Adrenal gland (tissue), 12 donors: ENCODE results near the gene AP1B1. TPM values are rescaled to one million over a fixed set of nuclear protein-coding genes. Genes with fewer than 3 reads are reported as not detected.
A peak's percentile ranks its signal among the peaks of the same experiment; 100 is the strongest.
"Not testable (repeated sequence)": the region's sequence is repeated elsewhere in the genome, so short reads cannot be mapped to it uniquely, and the experiment has no call there.

ENCODE experiments used
- DNase-seq, 7 donors: peaks; one replicate each; pipeline ENCODE4 v3.0.0-alpha.2; 2019 to 2020
- H3K27ac ChIP-seq, 5 donors: fragments of 200-600 bp; sonication (generic) in 4 of 5; 1 replicate in 3 of 5; 2 replicates in 2 of 5; pipeline versions ENCODE4 v1.5.1 to v1.8.0; 2016 to 2020; ENCODE audit warnings: mild to moderate bottlenecking in 1 of 5
- H3K27me3 ChIP-seq: fragments of 200-600 bp; 2 replicates; pipeline ENCODE4 v1.8.0; 2021
- H3K36me3 ChIP-seq, 2 donors: fragments of 200-600 bp; replicated peaks in 1 of 2; 1 replicate in 1 of 2; 2 replicates in 1 of 2; pipeline versions ENCODE4 v1.5.1 to v1.8.0; 2018 to 2022
- H3K4me1 ChIP-seq, 2 donors: fragments of 200-600 bp; replicated peaks in 1 of 2; 1 replicate in 1 of 2; 2 replicates in 1 of 2; pipeline versions ENCODE4 v1.5.1 to v1.8.0; 2018 to 2021
- H3K4me3 ChIP-seq, 4 donors: fragments of 200-600 bp; sonication (generic) in 3 of 4; one replicate each; pipeline ENCODE4 v1.5.1; 2016 to 2018
- H3K9me3 ChIP-seq, 3 donors: fragments of 200-600 bp; sonication (generic) in 1 of 3; replicated peaks in 1 of 3; 1 replicate in 2 of 3; 2 replicates in 1 of 3; pipeline versions ENCODE4 v1.5.1 to v1.8.0; 2016 to 2021
- POLR2A ChIP-seq, 2 donors: fragments of 450-650 bp; IDR thresholded peaks; one replicate each; pipeline ENCODE4 v1.6.1; 2017; ENCODE audit warnings: antibody characterized with exemption in 2 of 2, mild to moderate bottlenecking in 2 of 2, moderate library complexity in 1 of 2
- WGBS, 4 donors: extraction: QIAGEN DNeasy Blood & Tissue Kit in 2 of 4; methylation state at CpG; one replicate each; pipeline versions ENCODE4 v1.1.5 to v1.1.7; 2013 to 2017; 5-methylcytosine and 5-hydroxymethylcytosine counted together
- intact Hi-C, 2 donors: fragments of 100-400 bp; cut with DNase I; formaldehyde crosslinking; loops; one replicate each; pipeline versions ENCODE4 v1.14.1 to v1.15.0; 2022 to 2023
- polyA plus RNA-seq, 3 donors: library from polyadenylated mRNA; stranded (reverse); fragments of 200-250 nt in 2 of 3; fragments of 350-450 nt in 1 of 3; fragmentation: Illumina TruSeq in 1 of 3; extraction: RNeasy Lipid Tissue Mini Kit (QIAGEN cat#74804) in 1 of 3; gene quantifications; one replicate each; pipeline ENCODE4 v1.2.3, GENCODE V29; 2013 to 2014
- total RNA-seq, 9 donors: library from RNA; depleted of rRNA in 4 of 9; stranded (reverse); fragments of >200 nt in 4 of 9; fragments of 120-200 nt in 1 of 9; fragmentation: NEBNext Ultra II Directional in 1 of 9; extraction: Animal tissue kit (Norgen Biotek cat#: 25700) in 1 of 9; gene quantifications; one replicate each; pipeline versions ENCODE4 v1.1.0 to v1.2.4, GENCODE V29; 2013 to 2023
- TF ChIP-seq, protein P1 (sequence below), 6 experiments: fragments of 450-650 bp in 4 of 6; fragments of 200-600 bp in 2 of 6; sonication (generic) in 1 of 6; IDR thresholded peaks; 1 replicate in 5 of 6; 2 replicates in 1 of 6; pipeline versions ENCODE4 v1.5.1 to v1.8.0; 2016 to 2021; ENCODE audit warnings: antibody characterized with exemption in 6 of 6, mild to moderate bottlenecking in 2 of 6, moderate library complexity in 1 of 6
- donor health status: healthy with polysubstance abuse.
- donor health status: Bipolar disorder and iron deficiency.
- donor health status: DM: yes; HTN: yes; CAD: no.
- donor health status: DM: no; HTN: no; CAD: no.
- donor health status: DM: no; HTN: no; CAD: no.
- donor health status: DM: yes; HTN: yes; CAD: no.

The AP1B1 gene
- total and polyA plus RNA-seq, 12 donors = 47.6 to 190 (median 109) TPM

DNA sequence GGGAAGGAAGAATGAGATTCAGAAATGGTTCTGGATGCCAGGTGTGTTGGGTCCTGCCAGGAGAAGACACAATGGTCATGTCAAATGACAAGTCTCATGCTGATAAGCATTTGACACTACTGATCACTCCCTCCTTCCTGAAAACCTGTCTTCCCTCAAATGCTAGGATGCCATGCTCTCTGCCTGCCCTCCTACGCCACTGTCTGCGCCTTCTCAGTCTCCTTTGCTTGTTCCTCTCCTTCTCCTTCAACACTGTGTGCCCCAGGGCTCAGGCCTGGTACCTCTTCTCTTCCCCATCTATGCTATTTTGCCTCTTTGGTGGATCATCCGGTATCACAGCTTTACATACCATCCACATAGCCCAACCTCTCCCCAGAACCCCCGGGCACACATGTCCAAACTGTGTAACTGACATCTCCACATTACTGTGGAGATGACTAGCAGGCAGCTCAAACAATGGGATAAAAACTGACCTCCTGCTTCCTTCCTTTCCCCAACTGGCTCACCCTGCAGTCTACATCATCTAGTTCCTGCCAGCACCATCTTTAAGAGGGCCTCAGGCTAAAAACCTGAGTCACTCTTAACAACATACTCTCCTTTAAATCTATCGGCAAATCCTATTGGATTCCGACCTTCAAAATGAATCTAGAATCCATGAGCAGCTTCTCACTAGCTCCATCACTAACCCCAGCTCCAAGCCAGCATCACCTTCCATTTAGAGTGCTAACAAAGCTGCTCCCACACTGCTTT lies 8.2 kb downstream of the AP1B1 start:
- Histone ChIP-seq H3K9me3 (no peaks in the 10 kb centered on the region), H3K4me3 (no peak overlapping the region), H3K36me3 (peaks cover 0 to 12% of the 10 kb centered on the region in 2 donors), H3K27ac (peak overlapping the region in 1 of 5 donors; percentile 27), H3K27me3 (no peaks in the 10 kb centered on the region), H3K4me1 (peaks cover 12 to 51% of the 10 kb centered on the region in 2 donors)
- TF ChIP-seq, protein P1, sequence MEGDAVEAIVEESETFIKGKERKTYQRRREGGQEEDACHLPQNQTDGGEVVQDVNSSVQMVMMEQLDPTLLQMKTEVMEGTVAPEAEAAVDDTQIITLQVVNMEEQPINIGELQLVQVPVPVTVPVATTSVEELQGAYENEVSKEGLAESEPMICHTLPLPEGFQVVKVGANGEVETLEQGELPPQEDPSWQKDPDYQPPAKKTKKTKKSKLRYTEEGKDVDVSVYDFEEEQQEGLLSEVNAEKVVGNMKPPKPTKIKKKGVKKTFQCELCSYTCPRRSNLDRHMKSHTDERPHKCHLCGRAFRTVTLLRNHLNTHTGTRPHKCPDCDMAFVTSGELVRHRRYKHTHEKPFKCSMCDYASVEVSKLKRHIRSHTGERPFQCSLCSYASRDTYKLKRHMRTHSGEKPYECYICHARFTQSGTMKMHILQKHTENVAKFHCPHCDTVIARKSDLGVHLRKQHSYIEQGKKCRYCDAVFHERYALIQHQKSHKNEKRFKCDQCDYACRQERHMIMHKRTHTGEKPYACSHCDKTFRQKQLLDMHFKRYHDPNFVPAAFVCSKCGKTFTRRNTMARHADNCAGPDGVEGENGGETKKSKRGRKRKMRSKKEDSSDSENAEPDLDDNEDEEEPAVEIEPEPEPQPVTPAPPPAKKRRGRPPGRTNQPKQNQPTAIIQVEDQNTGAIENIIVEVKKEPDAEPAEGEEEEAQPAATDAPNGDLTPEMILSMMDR (IDR thresholded peaks at IDR 0.05) = no peak
- no peak for TF ChIP-seq POLR2A (IDR thresholded peaks at IDR 0.05)
- intact Hi-C loops = no loop called here
- 81 to 91% (median 88%) methylated on average over 6 of the region's 6 CpGs for WGBS, 4 donors
- peak in 2 of 7 donors; percentile 0 to 8 for DNase-seq

DNA sequence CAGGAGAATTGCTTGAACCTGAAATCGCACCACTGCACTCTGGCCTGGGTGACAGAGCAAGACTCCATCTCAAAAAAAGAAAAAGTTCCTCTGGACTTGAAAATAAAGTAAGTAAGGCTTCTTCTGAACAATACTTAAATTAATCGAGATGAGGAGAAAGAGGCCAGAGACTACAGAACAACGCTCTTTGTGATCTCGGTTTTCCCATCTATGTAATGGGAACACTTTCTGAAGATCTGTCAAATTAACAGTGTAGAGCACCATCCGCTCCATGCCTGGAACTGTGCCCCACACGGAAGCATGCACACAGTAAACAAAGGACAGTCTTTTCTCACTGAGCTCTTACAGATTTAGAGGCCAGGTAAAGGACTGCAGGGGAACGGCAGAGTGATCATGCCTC lies 9.1 kb downstream of the AP1B1 start:
- no peak overlapping the region for H3K4me3 ChIP-seq
- no peak for TF ChIP-seq POLR2A (IDR thresholded peaks at IDR 0.05)
- TF ChIP-seq, protein P1 (IDR thresholded peaks at IDR 0.05) = no peak
- H3K9me3 ChIP-seq = no peaks in the 10 kb centered on the region
- peaks cover 0 to 12% of the 10 kb centered on the region in 2 donors for H3K36me3 ChIP-seq
- H3K27me3 ChIP-seq = no peaks in the 10 kb centered on the region
- WGBS, 4 donors = 89 to 94% (median 92%) methylated on average over 7 of the region's 7 CpGs
- DNase-seq = peak in 1 of 7 donors; percentile 2
- intact Hi-C loops = no loop called here
- peaks cover 12 to 48% of the 10 kb centered on the region in 2 donors for H3K4me1 ChIP-seq
- peak overlapping the region in 1 of 5 donors; percentile 27 for H3K27ac ChIP-seq

DNA sequence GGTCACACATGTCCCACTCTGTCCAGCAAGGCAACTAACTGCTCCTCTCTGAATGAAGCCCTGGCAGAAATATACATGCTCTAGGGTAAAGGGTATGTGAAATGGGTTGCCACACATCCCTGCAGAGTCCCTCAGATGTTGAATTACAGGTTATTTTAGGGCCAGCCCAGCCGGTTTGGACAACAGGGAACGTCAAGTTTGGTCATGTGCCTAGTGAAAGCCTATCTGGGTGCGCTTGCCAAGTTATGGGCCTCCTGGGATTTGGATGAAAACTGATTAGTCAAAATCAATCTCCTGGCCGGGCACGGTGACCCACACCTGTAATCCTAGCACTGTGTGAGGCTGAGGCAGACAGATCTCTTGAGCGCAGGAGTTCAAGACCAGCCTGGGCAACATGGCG lies 10.4 kb downstream of the AP1B1 start:
- no peaks in the 10 kb centered on the region for H3K9me3 ChIP-seq
- H3K4me3 ChIP-seq = no peak overlapping the region
- H3K27me3 ChIP-seq = no peaks in the 10 kb centered on the region
- TF ChIP-seq POLR2A (IDR thresholded peaks at IDR 0.05) = no peak
- TF ChIP-seq, protein P1 (IDR thresholded peaks at IDR 0.05) = no peak
- peak in 1 of 7 donors; percentile 12 for DNase-seq
- no peak overlapping the region for H3K27ac ChIP-seq
- H3K4me1 ChIP-seq = peaks cover 9 to 41% of the 10 kb centered on the region in 2 donors
- peaks cover 0 to 12% of the 10 kb centered on the region in 2 donors for H3K36me3 ChIP-seq
- 68 to 89% (median 81%) methylated on average over 6 to 7 of the region's 7 CpGs for WGBS, 4 donors
- intact Hi-C loops = no loop called here

DNA sequence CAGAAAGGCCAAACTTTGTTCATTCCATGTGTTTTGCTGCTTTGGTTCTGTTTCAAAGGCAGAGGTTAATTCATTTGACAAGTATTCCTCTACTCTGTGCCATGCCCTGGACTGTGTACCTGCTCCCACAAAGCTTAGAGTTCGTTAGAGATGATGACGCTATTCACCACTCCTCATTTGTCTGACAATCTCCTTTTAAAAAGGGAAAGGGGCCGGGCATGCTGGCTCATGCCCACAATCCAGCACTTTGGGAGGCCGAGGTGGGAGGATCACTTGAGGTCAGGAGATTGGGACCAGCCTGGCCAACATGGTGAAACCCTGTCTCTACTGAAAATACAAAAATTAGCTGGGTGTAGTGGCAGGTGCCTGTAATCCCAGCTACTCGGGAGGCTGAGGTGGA lies 11.7 kb downstream of the AP1B1 start:
- DNase-seq, H3K4me3 ChIP-seq, H3K27me3 ChIP-seq, H3K9me3 ChIP-seq, intact Hi-C loops: not testable (repeated sequence)
- peaks cover 5 to 29% of the 10 kb centered on the region in 2 donors for H3K4me1 ChIP-seq
- H3K27ac ChIP-seq = peak overlapping the region in 2 of 5 donors; percentile 13 to 61
- WGBS, 4 donors = 92 to 98% (median 93%) methylated on average over 4 to 5 of the region's 5 CpGs
- peaks cover 0 to 12% of the 10 kb centered on the region in 2 donors for H3K36me3 ChIP-seq
